ENCODE data around the gene MKRN3.

DNA sequence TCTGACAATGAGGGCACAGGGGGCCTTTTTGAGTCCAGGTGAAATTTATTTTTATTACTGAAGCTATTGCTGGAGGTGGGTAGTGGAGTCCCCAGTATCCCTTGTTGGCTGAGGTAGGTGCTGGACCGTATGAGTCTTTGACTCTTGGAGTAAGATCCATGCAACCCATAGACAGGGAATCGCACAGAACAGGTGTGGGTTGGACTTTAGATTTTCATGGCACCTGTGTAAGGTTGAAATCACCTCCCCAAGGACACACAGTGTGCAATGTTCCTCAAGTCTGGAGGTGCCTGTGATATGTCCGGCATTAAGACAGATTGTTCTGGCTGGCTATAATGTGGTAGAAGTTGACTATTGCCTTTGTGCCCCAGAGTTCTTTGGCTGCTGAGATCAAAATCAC lies 23.5 kb downstream of the MKRN3 start:
- no peak for TF ChIP-seq SP1 (IDR thresholded peaks at IDR 0.05; ENCODE audit: low read depth, low read length)
- TF ChIP-seq, protein P1, sequence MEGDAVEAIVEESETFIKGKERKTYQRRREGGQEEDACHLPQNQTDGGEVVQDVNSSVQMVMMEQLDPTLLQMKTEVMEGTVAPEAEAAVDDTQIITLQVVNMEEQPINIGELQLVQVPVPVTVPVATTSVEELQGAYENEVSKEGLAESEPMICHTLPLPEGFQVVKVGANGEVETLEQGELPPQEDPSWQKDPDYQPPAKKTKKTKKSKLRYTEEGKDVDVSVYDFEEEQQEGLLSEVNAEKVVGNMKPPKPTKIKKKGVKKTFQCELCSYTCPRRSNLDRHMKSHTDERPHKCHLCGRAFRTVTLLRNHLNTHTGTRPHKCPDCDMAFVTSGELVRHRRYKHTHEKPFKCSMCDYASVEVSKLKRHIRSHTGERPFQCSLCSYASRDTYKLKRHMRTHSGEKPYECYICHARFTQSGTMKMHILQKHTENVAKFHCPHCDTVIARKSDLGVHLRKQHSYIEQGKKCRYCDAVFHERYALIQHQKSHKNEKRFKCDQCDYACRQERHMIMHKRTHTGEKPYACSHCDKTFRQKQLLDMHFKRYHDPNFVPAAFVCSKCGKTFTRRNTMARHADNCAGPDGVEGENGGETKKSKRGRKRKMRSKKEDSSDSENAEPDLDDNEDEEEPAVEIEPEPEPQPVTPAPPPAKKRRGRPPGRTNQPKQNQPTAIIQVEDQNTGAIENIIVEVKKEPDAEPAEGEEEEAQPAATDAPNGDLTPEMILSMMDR (IDR thresholded peaks at IDR 0.05; ENCODE audit: control extremely low read depth in 1 of 3, insufficient read depth in 1 of 3, low read depth in 1 of 3, low read length in 3 of 3), result no peak
- no peak for TF ChIP-seq EGR1 (IDR thresholded peaks at IDR 0.05; ENCODE audit: borderline replicate concordance, low read depth, low read length)
- no peak for TF ChIP-seq POLR2A (IDR thresholded peaks at IDR 0.05; ENCODE audit: control extremely low read depth in 1 of 2, low read depth in 2 of 2, low read length in 2 of 2)
- no peak for TF ChIP-seq PHF8 (conservative IDR thresholded peaks at IDR 0.05; ENCODE audit: low read depth, low read length)
- TF ChIP-seq POLR2AphosphoS5 (IDR thresholded peaks at IDR 0.05; ENCODE audit: low read depth, low read length), result no peak
- no peak for TF ChIP-seq KDM4A (IDR thresholded peaks at IDR 0.05; ENCODE audit: low read depth, low read length, severe bottlenecking)
- no peak for TF ChIP-seq EP300 (IDR thresholded peaks at IDR 0.05; ENCODE audit: borderline replicate concordance in 1 of 2, low read depth in 2 of 2, low read length in 2 of 2)
- TF ChIP-seq SIN3A (conservative IDR thresholded peaks at IDR 0.05 in 1 of 2, IDR thresholded peaks at IDR 0.05 in 1 of 2; ENCODE audit: low read depth in 1 of 2, low read length in 2 of 2), result no peak
- TF ChIP-seq GABPA (IDR thresholded peaks at IDR 0.05; ENCODE audit: borderline replicate concordance, insufficient read depth, low read length), result no peak

All from H1 (cell line).